HG02973 (cell line): ENCODE data around the gene SYNPO.
A peak's percentile ranks its signal among the peaks of the same experiment; 100 is the strongest.

ENCODE experiments used
- ATAC-seq: cut with Tn5 transposase; IDR thresholded peaks from one replicate; pipeline ENCODE4 v1.9.1; 2021; ENCODE audit warnings: moderate library complexity; ENCODE audit not compliant: unreplicated experiment

SYNPO gene

DNA sequence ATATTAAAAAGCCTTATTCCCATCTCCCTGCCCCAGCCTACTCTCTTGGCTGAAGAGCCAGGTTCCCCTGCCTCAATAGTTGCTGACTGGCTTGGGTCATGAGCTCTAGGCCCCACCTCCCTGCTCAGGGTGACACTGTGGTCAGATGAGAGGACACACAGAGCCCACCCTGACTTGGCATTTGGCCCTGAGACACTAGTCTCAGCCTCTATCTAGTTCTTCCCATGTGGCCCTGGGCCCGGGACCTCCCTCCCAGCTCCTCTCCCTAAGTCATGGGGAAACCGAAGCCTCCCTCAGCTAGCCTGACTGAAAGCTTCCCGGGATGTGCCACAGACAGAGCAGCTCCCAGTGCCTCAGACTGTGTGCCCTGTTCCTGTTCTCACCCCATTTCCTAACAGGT, 14.8 kb downstream of the SYNPO start:
- ATAC-seq = no peak

DNA sequence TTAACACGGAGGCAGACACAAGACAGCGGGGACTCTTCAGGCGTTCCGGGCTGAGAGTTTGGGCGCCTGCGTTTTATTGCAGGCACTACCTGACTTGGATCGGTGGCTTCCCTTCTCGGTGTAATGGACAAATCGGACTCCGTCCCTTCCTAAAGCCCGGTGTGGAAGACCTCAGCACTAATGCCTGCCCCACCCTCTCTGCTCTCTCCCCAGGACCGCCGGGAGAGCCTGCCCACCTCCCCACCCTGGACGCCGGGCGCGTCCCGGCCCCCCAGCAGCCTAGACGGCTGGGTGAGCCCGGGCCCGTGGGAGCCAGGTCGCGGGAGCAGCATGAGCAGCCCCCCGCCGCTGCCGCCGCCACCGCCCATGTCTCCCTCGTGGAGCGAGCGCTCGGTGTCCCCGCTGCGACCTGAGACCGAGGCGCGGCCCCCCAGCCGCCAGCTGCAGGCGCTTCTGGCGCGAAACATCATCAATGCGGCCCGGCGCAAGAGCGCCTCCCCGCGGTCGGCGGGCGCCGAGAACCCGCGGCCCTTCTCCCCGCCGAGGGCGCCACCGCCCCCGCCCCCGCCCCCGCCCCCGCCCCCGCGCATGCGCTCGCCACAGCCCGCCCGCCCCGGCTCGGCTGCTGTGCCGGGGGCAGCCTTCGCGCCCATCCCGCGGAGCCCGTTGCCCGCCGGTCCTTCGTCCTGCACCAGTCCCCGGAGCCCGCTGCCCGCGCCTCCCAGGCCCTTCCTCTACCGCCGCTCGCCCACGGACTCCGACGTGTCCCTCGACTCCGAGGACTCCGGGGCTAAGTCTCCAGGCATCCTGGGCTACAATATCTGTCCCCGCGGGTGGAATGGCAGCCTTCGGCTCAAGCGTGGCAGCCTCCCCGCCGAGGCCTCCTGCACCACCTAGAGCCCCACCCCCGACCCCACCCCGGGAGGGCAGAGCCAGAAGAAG, 16.0 kb downstream of the SYNPO start:
- peak; percentile 70 for ATAC-seq

DNA sequence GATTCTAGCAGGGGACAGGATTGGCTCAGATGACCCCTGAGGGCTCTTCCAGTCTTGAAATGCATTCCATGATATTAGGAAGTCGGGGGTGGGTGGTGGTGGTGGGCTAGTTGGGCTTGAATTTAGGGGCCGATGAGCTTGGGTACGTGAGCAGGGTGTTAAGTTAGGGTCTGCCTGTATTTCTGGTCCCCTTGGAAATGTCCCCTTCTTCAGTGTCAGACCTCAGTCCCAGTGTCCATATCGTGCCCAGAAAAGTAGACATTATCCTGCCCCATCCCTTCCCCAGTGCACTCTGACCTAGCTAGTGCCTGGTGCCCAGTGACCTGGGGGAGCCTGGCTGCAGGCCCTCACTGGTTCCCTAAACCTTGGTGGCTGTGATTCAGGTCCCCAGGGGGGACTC, 17.7 kb downstream of the SYNPO start:
- no peak for ATAC-seq

DNA sequence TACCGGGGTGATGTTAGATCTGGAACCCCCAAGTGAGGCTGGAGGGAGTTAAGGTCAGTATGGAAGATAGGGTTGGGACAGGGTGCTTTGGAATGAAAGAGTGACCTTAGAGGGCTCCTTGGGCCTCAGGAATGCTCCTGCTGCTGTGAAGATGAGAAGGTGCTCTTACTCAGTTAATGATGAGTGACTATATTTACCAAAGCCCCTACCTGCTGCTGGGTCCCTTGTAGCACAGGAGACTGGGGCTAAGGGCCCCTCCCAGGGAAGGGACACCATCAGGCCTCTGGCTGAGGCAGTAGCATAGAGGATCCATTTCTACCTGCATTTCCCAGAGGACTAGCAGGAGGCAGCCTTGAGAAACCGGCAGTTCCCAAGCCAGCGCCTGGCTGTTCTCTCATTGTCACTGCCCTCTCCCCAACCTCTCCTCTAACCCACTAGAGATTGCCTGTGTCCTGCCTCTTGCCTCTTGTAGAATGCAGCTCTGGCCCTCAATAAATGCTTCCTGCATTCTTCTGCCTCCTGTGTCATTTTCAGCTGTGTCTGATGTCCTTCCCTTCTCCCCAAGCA, 18.3 kb downstream of the SYNPO start:
- ATAC-seq = no peak

DNA sequence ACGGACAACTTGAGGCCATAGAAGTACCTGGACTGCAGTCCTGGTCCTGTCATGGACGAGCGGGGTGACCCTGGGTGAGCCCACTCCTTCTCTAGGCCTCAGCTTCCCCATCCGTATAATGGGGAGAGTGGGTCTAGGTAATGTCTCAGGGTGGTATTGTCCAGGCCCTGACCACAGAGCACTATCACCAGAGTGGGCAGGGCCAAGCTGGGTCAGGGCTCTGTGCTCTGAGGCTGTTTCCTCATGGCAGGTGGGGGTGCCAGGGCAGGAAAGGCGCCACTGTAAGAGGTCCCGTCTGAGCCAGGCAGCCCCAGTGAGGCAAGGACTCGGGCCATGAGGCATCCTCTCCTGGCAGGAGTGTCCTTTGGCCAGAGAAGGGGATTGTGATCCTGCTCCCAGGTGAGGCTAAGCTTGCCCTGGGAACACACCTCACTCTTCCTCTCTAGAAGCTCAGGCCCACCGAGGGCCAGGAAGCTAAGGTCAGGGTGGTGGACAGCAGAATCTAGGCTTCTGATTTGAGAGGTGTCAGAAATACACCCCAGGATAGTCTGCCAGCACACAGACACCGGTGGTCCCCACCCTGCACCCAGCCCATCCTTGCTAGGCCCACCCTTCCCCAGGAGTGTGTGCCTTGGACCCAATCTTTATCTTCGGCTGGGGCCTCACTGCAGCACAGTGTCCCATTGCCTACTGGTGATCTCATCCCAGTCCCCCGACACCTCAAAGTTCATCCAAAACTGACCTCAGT, 19.1 kb downstream of the SYNPO start:
- ATAC-seq = no peak

DNA sequence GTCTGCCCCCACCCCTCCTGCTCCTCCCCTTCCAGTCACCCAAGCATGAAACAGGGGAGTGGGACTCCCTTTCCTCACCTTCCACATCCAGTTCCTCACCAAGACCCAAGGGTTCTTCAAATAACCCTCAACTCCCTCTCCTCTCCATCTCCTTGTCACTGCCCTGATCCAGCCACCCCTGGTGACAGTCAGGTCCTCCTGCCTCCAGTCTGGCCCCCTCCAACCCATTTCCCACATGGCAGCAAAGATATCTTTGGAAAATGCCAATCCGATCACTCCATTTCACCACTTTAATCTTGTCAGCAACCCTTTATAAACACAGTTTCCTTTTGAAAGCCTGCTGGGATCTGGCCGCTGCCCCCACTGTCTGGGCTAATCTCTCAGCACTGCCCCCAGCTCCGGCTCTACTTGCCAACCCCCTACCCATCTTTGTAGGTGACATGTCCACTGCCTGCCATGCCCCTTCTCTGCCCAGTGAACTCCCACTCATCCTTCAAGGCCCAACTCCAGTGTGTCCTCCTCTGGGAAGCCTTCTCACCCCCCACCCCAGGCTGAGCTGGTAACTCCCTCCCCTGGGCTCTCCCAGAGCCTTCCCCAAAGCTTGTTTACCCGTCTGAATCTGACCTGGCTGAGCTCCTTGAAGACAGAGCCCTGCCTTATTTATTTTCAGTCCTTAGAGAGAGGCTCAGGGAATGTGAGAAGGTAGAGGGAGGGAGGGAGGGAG, 19.8 kb downstream of the SYNPO start:
- no peak for ATAC-seq

DNA sequence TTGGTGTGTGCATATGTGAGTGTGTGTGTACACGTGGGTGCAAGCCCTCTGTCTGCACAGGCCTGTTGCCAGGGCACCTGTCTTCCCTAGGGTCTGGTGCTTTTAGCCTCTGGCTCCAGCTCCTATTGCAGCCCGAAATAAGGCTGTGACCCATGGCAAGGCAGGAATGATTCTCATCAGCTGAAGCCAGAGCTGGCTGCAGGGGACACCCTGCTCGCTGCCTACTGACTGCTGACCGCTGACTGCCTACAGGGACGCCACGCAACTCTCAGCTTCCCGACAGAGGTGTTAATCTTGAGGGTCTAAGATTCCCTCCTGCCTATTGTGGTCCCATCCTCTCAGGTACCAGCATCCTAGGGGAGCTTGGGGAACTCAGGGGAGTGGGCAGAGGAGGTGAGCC, 20.6 kb downstream of the SYNPO start, which contains the start of gene MYOZ3:
Gene MYOZ3, plus strand, starts transcription at position 166 of the 400 bp plus-strand sequence. CDS start 1,691 bp downstream, outside the sequence.
- ATAC-seq = no peak

DNA sequence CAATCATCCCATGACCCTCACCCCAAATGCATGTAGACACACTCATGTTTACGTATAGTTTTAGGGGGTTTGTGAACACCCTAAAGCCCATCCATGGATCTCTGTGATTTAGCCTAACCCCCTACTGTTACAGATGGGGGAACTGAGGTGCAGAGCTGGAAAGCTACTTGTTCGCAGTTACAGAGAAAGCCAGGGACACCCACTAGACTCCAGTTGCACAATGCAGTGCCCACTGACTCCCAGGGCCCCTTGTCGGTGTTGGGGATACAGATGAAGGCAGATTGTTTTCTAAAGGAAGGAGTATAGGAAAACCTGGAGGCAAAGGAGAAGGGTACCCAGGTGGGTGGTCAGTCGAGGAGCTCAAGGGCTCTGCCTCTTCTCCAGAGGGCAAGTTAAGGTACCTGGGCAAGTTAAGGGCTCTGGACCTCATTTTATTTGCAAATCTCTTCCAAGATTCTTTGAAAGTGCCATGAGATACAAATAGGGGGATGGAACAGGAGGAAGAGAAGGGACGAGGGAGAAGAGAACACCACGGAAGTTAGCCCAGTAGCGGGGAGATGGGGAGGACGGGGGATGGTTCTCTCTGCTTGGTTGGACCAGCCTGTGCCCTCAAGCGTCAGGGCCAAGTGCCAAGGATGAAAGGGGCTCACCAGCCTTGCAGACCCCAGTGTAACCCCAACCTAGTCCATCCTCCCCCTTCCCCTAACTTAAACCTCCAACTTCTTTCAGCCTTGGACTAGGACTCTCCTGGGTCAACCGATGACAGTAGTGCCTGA, 21.5 kb downstream of the SYNPO start:
- no peak for ATAC-seq

DNA sequence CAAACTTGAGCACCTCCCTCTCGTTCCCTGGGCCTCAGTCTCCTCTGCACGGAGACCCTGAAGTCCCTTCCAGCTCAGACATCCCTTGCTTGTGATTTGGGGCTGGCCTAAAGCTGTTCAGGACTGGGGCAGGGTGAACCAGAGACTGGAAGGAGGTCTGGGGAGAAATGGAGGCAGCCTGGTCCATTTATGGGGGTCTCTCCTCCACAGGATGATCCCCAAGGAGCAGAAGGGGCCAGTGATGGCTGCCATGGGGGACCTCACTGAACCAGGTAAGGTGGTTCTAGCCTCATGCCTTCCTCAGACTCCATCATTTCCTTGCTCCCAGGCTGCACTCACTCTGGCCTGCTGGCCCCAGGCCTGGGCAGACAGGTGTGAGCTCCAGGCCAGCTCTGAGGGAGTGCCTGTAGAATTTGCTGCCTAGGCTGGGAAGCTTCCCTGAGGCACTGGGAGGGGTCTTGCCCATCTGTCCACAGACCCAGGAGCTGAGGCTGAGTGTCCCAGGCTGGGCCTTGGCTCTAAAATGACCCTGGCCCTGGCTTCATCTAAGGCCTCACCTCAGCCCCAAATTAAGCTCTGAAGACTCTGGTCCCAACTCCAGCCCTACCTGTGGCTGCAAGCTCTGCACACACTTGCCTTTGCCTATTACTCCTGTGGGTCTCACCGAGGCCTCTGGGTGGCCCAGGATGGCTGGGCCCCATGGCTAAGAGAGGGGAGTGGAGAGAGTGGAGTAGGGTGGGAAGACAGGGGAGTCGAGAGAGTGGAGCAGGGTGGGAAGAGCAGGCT, 22.5 kb downstream of the SYNPO start:
- ATAC-seq = no peak

DNA sequence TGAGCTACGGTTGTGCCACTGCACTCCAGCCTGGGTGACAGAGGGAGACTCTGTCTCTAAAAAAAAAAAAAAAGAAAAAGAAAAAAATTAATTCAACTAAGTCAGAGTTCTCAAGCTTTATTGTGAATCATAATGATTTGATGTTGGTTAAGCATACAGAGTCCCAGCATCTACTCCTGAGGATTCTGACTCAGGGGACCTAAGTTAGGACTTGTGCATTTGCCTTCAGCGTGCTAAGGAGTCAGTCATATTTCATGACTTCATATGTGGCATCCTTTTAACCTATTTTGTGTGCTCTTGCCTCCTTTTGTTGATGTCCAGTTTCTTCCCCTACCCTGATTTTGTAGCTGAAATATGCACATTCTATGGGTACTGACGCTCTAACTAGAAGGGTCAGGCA, 23.5 kb downstream of the SYNPO start:
- no peak for ATAC-seq

DNA sequence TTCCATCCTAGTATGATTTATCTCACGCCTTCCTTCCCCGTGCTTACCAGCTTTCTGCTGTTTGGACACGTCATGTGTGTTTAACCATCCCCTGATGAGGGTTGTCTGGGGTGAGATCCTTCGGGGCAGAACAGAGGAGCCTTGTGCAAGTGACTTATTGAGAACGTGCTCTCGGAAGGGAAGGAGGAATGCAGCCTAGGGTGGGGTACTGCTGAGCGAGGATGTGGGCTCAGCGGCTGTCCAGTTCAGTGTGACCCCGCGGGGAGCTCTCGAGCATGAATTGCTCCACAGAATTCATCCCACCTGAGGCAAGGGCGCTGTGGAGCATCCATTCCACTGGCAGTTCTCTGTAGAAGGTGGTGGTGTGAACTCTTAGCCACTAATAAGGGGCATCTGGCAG, 24.6 kb downstream of the SYNPO start:
- no peak for ATAC-seq

DNA sequence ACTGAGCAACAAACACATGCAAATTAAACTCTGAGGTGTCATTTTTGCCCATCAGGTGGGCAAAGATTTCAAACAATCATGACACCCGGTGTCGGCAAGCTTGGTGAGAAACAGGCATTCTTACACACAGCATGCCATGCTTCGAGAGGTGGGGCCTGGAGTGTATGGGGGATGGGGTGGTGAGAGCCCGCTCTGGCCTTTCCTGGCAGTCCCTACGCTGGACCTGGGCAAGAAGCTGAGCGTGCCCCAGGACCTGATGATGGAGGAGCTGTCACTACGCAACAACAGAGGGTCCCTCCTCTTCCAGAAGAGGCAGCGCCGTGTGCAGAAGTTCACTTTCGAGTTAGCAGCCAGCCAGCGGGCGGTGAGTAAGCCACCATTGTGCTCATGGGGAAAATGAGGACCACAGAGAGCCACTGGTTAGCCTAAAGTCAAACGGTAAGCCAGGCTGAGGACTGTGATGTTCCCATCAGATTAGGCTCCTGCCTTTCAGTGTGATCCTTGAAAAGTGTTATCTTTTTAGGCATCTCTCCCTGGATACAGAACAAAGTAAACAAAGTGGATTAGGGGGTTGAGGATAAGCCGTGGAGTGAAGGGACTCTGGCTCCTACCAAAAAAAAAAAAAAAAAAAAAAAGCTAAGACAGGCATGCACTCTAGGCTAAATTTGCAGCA, 30.0 kb downstream of the SYNPO start:
- ATAC-seq = no peak

DNA sequence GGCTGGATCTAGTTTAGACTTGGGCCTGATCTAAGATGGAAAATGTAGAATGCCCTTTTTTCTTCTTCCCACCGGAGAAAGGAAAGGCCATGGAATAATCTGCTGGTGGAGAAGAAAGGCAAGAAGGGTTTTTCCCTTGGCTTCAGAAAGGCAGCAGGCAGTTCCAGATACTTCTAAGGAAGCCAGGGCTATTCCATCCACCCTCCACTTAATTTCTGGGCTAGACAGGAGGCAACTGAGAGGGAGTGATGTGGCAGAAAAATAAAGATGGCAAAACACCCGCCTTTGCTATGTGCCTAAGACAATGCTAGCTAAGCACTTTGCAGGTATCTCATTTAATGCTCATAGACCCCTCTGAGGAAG, 30.5 kb downstream of the SYNPO start:
- no peak for ATAC-seq

DNA sequence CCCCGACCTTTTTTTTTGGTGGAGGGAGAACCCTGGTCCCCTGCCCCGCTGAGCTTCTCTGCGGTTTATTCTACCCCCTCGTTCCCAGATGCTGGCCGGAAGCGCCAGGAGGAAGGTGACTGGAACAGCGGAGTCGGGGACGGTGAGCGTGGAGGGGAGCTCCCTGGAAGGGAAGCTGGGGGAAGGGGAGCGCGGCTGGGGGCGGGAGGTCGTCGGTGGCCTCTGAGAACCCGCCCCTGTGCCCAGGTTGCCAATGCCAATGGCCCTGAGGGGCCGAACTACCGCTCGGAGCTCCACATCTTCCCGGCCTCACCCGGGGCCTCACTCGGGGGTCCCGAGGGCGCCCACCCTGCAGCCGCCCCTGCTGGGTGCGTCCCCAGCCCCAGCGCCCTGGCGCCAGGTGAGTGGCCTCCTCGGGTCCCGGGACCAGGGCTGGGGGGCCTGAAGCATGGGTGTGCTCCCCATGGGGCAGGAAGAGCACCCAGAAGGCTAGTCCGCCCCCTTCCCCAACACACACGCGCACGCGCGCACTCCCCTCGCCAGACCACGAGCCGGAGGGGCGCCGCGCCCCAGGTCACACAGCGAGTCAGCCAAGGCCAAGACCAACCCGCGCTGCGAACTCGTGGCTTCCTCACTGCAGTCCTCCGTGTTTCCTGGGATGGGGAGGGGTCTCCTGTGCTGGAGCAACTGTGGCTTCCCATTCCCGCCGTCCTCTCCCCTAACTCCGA, 31.2 kb downstream of the SYNPO start:
- no peak for ATAC-seq

DNA sequence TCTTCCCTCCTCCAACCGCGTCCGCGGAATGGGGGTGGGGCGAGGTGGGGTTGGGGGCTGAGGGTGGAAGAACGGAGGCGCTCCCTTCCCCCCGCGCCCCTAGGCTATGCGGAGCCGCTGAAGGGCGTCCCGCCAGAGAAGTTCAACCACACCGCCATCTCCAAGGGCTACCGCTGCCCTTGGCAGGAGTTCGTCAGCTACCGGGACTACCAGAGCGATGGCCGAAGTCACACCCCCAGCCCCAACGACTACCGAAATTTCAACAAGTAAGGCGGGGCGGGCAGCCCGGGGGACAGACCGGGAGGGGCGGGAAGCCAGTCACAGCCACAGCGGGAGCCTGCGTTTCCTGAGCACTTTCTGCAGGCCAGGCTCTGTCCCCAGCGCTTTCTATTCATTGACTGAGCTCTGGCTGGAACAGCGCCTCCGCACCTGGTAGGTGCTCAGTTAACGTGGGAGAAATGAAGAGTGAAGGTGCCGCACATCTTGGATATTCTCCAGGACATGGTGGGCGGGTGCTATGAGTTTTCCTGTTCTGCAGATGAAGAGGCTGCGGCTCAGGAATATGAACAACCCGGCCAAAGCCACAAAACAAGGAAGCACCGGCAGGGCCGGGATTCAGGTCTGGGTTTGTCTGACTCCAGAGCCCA, 31.9 kb downstream of the SYNPO start:
- ATAC-seq = no peak

DNA sequence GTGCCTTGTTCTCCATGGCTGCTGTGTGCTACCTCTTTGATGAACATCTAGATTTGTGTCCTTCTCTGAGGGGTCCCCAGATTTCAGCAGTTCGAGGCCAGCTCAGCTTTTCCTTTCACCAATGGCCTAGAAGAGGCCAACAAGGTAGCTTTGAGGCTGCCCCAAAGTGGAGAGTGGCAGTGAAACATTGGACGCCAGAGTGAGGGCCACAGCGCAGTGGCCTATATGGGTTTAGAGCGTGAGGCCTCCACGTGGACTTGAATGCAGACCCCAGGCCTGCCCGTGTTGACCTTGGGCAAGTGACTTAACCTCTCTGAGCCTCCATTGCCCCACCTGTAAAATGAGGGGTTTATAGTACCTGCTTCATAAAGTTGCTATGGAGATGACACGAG, 32.4 kb downstream of the SYNPO start:
- no peak for ATAC-seq

DNA sequence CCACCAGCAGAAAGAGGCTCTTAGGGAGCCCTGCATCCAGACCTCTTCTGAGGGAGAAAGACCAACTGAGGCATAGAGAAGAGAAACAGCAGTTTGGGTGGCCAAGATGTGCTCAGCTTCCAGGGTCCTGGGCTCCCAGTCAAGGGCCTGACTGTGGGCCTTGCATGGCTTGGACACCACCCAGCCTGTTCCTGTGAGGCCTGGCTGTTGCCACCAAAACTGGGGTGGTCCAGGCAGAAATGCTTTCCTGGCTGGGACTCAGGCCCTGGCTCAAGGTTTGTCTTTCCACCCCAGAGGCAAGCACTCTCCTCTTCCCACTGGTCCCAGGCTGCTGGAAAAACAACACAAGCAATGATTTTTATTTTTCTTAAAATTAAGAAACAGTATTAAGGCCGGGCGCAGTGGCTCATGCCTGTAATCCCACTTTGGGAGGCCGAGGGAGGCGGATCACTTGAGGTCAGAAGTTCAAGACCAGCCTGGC, 33.9 kb downstream of the SYNPO start:
- no peak for ATAC-seq

DNA sequence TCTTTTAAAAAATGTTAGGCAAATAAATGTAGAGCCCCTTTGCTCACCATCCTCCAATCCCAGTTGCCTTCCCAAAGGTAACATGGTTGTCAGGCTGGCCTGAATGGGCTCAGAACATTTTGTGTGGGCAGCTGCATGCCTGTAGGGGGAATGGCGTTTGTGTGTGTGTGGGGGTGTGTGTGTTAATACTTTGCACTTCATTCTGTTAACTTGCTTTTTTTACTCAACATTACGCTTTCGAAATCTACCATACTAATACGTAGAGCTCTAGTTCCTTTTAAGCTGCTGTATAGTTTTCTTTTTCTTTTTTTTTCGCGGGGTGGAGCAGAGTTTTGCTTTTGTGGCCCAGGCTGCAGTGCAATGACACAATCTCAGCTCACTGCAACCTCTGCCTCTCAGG, 34.6 kb downstream of the SYNPO start:
- ATAC-seq = no peak
